IPS-20b (cell line): Measurements from ENCODE around the gene FAM184B.

Experiments
- H3K27ac ChIP-seq: one replicate; pipeline ENCODE4 v1.5.1; 2013; ENCODE audit warnings: low read length
- H3K27me3 ChIP-seq: 2 replicates; pipeline ENCODE4 v1.6.1; 2013; ENCODE audit warnings: mild to moderate bottlenecking, low read length, inconsistent platforms; ENCODE audit not compliant: insufficient read depth
- H3K36me3 ChIP-seq: 2 replicates; pipeline ENCODE4 v1.6.1; 2013; ENCODE audit warnings: low read depth, mild to moderate bottlenecking, inconsistent platforms, low read length, moderate library complexity; ENCODE audit not compliant: insufficient read depth
- H3K4me1 ChIP-seq: 2 replicates; pipeline ENCODE4 v1.6.1; 2013; ENCODE audit warnings: mild to moderate bottlenecking, control low read depth, inconsistent platforms, low read length, moderate library complexity; ENCODE audit not compliant: insufficient read depth
- H3K4me3 ChIP-seq: 2 replicates; pipeline ENCODE4 v1.5.1; 2013; ENCODE audit warnings: mild to moderate bottlenecking, low read length, inconsistent platforms
- H3K9ac ChIP-seq: 2 replicates; pipeline ENCODE4 v1.6.1; 2013; ENCODE audit warnings: low read depth, mild to moderate bottlenecking, inconsistent platforms, low read length, moderate library complexity
- H3K9me3 ChIP-seq: 2 replicates; pipeline ENCODE4 v1.6.1; 2013; ENCODE audit warnings: mild to moderate bottlenecking, low read depth, low read length, inconsistent platforms; ENCODE audit not compliant: insufficient read depth

Gene FAM184B

DNA sequence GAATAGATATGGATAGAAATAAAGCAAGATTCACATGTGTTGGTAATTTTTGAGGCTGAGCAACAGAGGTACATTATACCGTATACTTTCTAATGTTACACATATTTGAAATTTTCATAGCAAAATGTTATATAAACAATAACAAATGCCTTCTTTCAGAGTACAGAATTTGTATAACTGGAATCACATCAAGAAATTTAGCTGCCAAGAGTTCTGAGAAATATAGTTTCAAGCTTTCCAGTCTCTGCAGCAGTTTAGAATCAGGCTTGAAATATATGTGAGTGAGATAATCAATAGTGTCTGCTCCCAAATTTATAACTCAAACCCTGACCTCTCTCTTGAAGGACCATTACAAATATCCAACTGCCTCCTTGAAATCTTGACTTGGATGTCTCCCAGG is 23.8 kb downstream of the FAM184B start:
- Histone ChIP-seq H3K9me3 (no peaks in the 10 kb centered on the region), H3K4me3 (no peak overlapping the region), H3K9ac (no peak overlapping the region), H3K27ac (no peak overlapping the region), H3K36me3 (no peaks in the 10 kb centered on the region), H3K4me1 (no peaks in the 10 kb centered on the region; the same call in 1 of the 2 replicates), H3K27me3 (no peaks in the 10 kb centered on the region)

DNA sequence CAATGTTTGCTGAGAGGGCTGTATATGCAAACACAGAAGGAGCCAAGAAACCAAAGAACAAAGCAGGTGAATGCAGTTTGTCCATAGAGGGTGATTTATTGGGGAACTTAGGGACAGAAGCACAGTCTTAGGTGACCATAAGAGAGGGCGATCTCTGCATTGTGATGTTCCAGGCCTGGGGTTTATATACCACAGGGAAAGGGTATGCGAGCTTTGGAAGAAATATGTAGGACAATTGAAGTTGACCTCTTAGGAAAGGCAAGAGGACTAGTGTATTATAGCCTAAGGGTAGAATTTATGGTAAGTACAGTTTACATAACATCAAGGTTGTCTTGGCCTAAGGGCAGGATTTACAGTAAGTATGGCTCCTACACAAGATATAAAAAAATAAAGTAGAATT is 27.8 kb downstream of the FAM184B start:
- H3K4me3 ChIP-seq = no peak overlapping the region
- H3K36me3 ChIP-seq = no peaks in the 10 kb centered on the region

DNA sequence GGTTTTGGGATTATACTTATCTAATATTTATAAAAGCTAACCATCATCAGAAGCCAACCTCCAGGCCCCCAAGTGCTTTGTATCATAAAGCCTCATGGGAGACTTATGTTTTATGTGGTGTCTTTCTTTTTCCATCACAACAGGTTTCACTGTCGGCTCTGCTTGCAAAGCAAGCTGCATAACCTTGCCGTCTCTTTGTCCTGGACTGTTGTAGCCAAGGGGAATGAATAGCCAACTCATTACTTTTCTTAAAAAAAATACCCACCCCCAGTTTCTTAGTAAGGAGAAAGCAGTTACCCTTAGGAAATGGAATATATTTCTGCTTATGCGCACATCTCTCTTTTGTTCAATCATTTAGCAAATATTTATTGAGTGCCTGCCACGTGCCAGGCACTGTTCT is 40.7 kb downstream of the FAM184B start:
- H3K4me1 ChIP-seq = no peaks in the 10 kb centered on the region; the same call in 1 of the 2 replicates
- no peak overlapping the region for H3K27ac ChIP-seq
- H3K36me3 ChIP-seq = no peaks in the 10 kb centered on the region
- no peaks in the 10 kb centered on the region for H3K9me3 ChIP-seq
- no peak overlapping the region for H3K4me3 ChIP-seq
- H3K9ac ChIP-seq = no peak overlapping the region
- H3K27me3 ChIP-seq = no peaks in the 10 kb centered on the region

More for the DNA sequence above, 27.8 kb downstream of the FAM184B start:
- H3K27ac ChIP-seq = no peak overlapping the region
- H3K27me3 ChIP-seq = no peaks in the 10 kb centered on the region
- no peak overlapping the region for H3K9ac ChIP-seq
- H3K4me1 ChIP-seq = no peaks in the 10 kb centered on the region
- no peaks in the 10 kb centered on the region for H3K9me3 ChIP-seq

DNA sequence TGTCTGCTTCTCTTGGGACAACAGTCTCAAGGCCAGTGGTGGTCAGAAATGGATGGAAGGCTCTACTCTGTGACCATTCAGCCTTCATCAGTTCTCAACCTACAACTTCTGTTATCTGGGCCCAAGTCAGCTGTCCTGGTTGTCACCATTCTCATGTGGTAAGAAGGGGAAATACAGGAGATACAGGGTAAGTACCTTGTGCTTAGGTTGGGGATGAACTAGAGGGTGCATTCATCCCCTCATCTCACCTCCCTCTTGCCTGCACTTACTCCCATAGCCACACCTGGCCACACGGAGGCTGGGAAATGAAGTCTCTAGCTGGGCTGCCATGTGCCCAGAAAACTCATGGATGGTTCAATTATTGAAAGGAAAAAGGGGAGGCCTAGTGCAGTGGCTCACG is 44.9 kb downstream of the FAM184B start:
- Histone ChIP-seq H3K4me3 (no peak overlapping the region), H3K27ac (no peak overlapping the region)

DNA sequence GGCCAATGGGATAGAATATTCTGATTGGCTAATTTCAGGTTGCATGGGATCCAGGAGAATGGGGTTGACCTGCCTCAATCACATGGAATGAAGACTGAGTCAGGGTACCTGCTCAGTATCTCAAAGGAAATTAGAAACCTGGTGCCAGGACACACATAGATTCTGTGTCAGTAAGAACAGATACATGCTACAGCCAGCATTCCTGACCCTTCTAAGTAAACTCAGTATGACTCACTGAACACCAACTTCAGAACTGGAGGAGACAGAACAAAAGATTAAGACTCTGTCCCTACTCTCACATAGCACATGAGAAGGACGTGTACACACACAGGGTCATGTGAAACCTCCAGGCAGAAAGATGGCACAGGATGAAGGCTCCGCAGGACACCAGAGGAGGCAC is 54.5 kb downstream of the FAM184B start:
- Histone ChIP-seq H3K27me3 (no peaks in the 10 kb centered on the region), H3K27ac (no peak overlapping the region), H3K9me3 (peaks cover 11% of the 10 kb centered on the region), H3K36me3 (no peaks in the 10 kb centered on the region), H3K9ac (no peak overlapping the region), H3K4me3 (no peak overlapping the region), H3K4me1 (peaks cover 10% of the 10 kb centered on the region; the same call in 1 of the 2 replicates)

More for the DNA sequence above, 44.9 kb downstream of the FAM184B start:
- no peaks in the 10 kb centered on the region for H3K36me3 ChIP-seq
- H3K4me1 ChIP-seq = no peaks in the 10 kb centered on the region; the same call in 1 of the 2 replicates
- H3K9ac ChIP-seq = no peak overlapping the region
- no peaks in the 10 kb centered on the region for H3K27me3 ChIP-seq
- H3K9me3 ChIP-seq = no peaks in the 10 kb centered on the region

DNA sequence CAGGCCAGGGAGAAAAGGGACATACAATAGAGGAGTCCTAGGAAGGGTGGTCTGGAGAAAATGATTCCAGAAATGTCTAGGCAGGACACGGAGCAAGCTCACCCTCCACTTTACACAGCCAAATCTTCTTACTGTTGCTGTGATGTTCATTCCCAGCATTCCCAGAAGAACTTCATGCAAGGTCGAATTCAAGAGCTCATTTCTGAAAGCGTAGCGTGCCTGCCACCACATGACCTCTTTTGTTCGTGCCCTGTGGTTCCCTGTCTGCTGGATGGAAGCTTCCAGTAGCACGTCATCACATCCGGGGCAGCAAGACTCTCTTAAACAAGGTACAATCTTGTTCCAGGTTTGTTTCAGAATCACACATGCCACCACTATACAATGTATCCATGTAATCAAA is 57.8 kb downstream of the FAM184B start:
- no peaks in the 10 kb centered on the region for H3K27me3 ChIP-seq

DNA sequence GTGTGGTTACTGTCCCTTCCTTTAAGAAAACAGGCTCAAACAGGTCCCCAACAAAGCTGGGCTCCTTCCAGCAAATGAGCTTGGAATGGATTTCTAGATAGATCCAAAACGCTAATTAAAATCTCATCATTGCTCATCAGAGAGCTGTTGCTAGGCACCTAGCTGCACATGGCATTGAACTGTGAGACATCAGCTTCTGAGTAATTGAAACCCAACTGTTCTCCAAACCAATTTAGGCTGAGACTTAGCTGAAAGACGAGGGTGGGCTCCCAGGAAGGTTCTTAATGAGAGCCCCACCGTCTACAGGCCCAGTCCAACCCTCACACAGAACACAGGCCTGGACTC is 59.1 kb downstream of the FAM184B start:
- no peaks in the 10 kb centered on the region for H3K27me3 ChIP-seq
- no peaks in the 10 kb centered on the region for H3K9me3 ChIP-seq
- no peaks in the 10 kb centered on the region for H3K36me3 ChIP-seq
- no peak overlapping the region for H3K27ac ChIP-seq
- H3K4me3 ChIP-seq = no peak overlapping the region
- H3K4me1 ChIP-seq = peaks cover 10% of the 10 kb centered on the region
- H3K9ac ChIP-seq = no peak overlapping the region

More for the DNA sequence above, 57.8 kb downstream of the FAM184B start:
- H3K9ac ChIP-seq = no peak overlapping the region
- peaks cover 11% of the 10 kb centered on the region for H3K9me3 ChIP-seq
- no peak overlapping the region for H3K27ac ChIP-seq
- no peak overlapping the region for H3K4me3 ChIP-seq
- peaks cover 10% of the 10 kb centered on the region for H3K4me1 ChIP-seq
- H3K36me3 ChIP-seq = no peaks in the 10 kb centered on the region

DNA sequence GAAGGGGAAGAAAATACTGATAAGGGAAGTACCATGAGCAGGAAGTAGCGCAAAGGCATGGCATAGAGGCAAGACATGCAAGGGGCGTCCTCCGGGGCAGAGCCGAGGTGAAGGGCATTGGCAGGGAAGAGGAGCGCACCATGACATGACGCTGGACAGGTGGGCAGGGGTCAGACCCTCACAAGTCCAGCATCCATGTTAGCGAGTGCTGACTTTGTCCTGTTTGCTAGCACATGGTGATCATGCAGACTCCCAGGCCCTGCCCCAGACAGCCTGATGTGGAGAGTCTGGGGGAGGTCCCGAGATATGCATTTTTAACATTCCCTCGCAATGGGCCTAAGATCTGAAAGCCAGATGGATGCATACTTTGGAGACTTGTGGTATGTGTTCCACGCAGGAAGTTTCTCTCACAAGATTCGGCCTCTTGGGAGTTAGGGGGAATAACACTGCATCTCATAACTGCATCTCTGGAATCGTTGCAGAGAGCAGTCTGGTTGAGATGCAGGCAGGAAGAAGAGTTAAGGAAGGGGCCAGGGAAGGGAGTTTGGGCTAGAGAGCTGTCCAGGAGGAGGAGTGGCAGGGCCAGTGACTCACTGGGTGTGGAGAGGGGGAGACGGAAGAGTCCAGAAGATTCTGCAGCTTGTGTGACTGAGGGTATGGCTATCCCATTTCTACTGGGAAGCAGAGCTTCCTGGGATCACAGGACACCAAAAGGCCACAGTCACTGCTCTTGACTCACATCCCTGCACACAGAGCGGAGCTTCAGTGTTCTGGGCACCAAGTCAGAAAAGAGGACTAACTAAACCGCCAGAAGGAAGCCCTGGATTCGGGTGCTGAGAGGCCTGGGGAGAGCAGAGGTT is 59.7 kb downstream of the FAM184B start:
- Histone ChIP-seq H3K36me3 (no peaks in the 10 kb centered on the region), H3K9ac (no peak overlapping the region), H3K4me3 (no peak overlapping the region), H3K9me3 (no peaks in the 10 kb centered on the region), H3K27ac (no peak overlapping the region), H3K27me3 (no peaks in the 10 kb centered on the region), H3K4me1 (peaks cover 10% of the 10 kb centered on the region)

DNA sequence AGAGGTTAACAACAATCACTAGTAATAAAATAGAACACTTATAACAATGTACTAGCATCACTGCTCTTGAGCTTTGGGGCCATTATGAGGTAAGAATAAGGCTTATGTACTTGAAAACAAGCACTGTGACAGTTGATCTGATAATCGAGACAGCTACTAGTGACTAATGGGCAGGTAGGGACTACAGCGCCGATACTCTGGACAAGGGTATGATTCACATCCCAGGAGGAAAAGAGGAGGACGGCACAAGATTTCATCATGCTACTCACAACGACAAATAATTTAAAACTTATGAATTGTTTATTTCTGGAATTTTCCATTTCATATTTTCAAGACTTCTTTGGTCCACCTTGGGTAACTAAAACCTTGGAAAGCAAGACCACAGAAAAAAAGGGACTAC is 62.3 kb downstream of the FAM184B start:
- Histone ChIP-seq H3K9me3 (no peaks in the 10 kb centered on the region), H3K9ac (no peak overlapping the region), H3K27ac (no peak overlapping the region), H3K36me3 (no peaks in the 10 kb centered on the region), H3K4me1 (peaks cover 10% of the 10 kb centered on the region), H3K4me3 (no peak overlapping the region), H3K27me3 (no peaks in the 10 kb centered on the region)

DNA sequence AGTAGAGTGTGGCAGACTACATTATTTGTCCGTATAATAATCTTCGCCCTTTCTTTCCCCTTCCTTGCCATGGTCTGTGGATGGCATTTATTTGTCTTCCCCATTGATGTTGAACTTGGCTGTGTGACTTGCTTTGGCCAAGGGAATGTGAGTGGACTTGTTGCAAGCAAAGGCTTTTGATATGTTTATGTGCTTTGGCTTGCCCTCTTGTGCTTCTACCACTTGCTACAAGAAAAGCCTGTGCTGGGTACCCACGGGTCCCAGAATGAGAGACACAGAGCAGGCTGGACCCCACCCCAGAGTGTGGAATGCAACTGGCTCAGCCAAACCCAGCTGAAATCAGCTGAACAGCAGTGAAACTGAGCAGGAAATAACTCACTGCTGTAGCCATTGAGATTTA is 63.0 kb downstream of the FAM184B start:
- Histone ChIP-seq H3K4me3 (no peak overlapping the region), H3K9me3 (no peaks in the 10 kb centered on the region), H3K27me3 (no peaks in the 10 kb centered on the region), H3K9ac (no peak overlapping the region), H3K27ac (no peak overlapping the region), H3K36me3 (no peaks in the 10 kb centered on the region), H3K4me1 (peaks cover 10% of the 10 kb centered on the region)

DNA sequence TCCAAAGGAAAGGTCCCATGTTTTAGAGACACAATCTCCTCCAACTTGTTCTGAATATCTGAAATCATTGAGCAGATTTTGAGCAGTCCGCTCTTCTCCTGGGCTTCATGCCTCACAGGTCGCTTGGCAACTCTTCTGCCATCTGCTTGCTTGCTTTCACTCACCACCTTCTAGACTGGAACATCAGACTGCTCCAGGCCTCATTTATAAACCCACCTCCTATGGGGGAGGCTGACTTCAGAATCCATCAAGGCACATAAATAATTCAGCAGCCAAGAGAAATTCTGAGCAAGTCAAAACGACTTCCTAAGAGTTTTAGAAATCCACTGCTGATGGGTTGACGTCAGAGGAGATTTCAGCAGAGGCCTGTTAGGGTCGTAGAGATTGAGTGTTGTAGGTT is 64.1 kb downstream of the FAM184B start:
- Histone ChIP-seq H3K9ac (no peak overlapping the region), H3K27me3 (no peaks in the 10 kb centered on the region), H3K9me3 (no peaks in the 10 kb centered on the region), H3K27ac (no peak overlapping the region), H3K4me1 (peaks cover under 1% of the 10 kb centered on the region), H3K4me3 (no peak overlapping the region), H3K36me3 (no peaks in the 10 kb centered on the region)

DNA sequence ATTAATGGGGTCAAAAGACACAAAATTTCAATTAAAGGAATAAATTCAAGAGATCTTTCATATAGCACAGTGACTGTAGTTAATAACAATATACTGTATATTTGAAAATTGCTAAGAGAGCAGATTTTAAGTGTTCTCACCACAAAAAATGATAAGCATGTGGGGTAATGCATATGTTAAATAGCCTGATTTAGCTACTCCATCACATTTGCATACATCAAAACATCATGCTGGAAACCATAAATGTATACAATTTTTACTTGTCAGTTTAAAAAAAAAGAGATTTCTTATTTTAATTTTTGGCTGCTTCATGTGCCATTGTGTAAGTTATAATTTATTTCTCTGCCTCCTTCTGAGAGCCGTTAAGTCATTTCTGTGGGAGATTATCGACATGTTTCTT is 65.9 kb downstream of the FAM184B start:
- Histone ChIP-seq H3K4me3 (no peak overlapping the region), H3K27ac (no peak overlapping the region), H3K36me3 (no peaks in the 10 kb centered on the region), H3K9me3 (no peaks in the 10 kb centered on the region), H3K27me3 (no peaks in the 10 kb centered on the region; the same call in 1 of the 2 replicates), H3K9ac (no peak overlapping the region), H3K4me1 (no peaks in the 10 kb centered on the region)
